SH-SY5Y (cell line): ENCODE measurements around the gene CNOT2.

Experiments
- GATA2 ChIP-seq: IDR thresholded peaks from 2 replicates; pipeline ENCODE4 v1.6.1; 2011; ENCODE audit warnings: mild to moderate bottlenecking, low read depth, low read length
- GATA3 ChIP-seq: IDR thresholded peaks from 2 replicates; pipeline ENCODE4 v1.6.1; 2011; ENCODE audit warnings: low read depth, mild to moderate bottlenecking, low read length, moderate library complexity

DNA sequence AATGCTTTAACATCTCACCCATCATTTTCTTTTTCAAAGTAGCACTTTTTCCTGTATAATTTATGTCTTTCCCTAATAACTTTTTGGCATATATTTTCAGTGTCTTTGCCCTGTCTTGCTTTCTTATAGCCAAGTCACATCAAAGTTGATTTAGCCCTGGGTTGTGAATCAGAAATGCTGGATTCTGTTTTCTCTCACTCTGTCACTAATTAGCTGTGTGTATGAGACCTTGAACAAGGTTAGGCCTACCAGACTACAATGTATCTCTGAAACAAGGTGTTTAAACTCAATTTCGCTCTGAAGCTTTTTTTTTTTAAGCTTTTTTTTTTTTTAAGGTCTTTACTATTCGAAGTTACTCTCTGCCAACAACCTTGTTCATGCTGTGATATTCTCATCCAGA, 25.7 kb downstream of the CNOT2 start:
- no peak for TF ChIP-seq GATA2
- no peak for TF ChIP-seq GATA3
